HuH-7 (cell line): ENCODE results near the gene UBE3B.
A peak's percentile ranks its signal among the peaks of the same experiment; 100 is the strongest.

Source experiments
- DNase-seq: peaks from one replicate; pipeline ENCODE4 v3.0.0; 2011; ENCODE audit warnings: low spot score

The UBE3B gene

GRCh38 chr12:109553906-109554500 is 76.6 kb downstream of the UBE3B start:
- DNase-seq, result no peak

GRCh38 chr12:109554761-109555160 is 77.3 kb downstream of the UBE3B start:
- DNase-seq, result no peak

- no peak for DNase-seq
Measured at GRCh38 chr12:109555431-109556315, 78.2 kb downstream of the UBE3B start.

GRCh38 chr12:109557200-109557599 is 79.8 kb downstream of the UBE3B start:
- DNase-seq, result no peak

GRCh38 chr12:109557805-109558204 is 80.4 kb downstream of the UBE3B start:
- no peak for DNase-seq

- DNase-seq, result no peak
Measured at GRCh38 chr12:109558374-109559199, 81.2 kb downstream of the UBE3B start.

GRCh38 chr12:109559200-109559505 is 81.7 kb downstream of the UBE3B start:
- DNase-seq, result no peak

GRCh38 chr12:109559601-109560000 is 82.2 kb downstream of the UBE3B start:
- no peak for DNase-seq

- no peak for DNase-seq
Measured at GRCh38 chr12:109560867-109561710, 83.7 kb downstream of the UBE3B start.

- DNase-seq, result no peak
Measured at GRCh38 chr12:109561711-109562030, 84.2 kb downstream of the UBE3B start.

GRCh38 chr12:109562871-109563270 is 85.4 kb downstream of the UBE3B start:
- no peak for DNase-seq

- DNase-seq, result no peak
Measured at GRCh38 chr12:109563291-109564284, 86.2 kb downstream of the UBE3B start.

GRCh38 chr12:109566424-109566823 is 89.0 kb downstream of the UBE3B start:
- DNase-seq, result no peak

- DNase-seq, result no peak
Measured at GRCh38 chr12:109567296-109567695, 89.9 kb downstream of the UBE3B start.

GRCh38 chr12:109567967-109568366 is 90.5 kb downstream of the UBE3B start:
- no peak for DNase-seq

GRCh38 chr12:109568486-109568885 is 91.1 kb downstream of the UBE3B start:
- no peak for DNase-seq

- DNase-seq, result no peak
Measured at GRCh38 chr12:109571773-109572505, 94.5 kb downstream of the UBE3B start.

GRCh38 chr12:109572506-109572845 is 95.0 kb downstream of the UBE3B start:
- no peak for DNase-seq

- peak; percentile 99 for DNase-seq
Measured at GRCh38 chr12:109573029-109573913, 95.8 kb downstream of the UBE3B start, which contains the start of the genes MMAB and MVK. Gene MMAB, minus strand, starts transcription at chr12:109573504. Its CDS starts 24 bp downstream, at chr12:109573480. Gene MVK, plus strand, starts transcription at chr12:109573794. Its CDS starts 1,029 bp downstream, at chr12:109574823.
